CD4-positive, alpha-beta T cell treated with Interleukin-2 at 100 ng/mL for 4 hours (primary cell): ENCODE results near the gene DEPP1.

Source experiments
- DNase-seq: peaks from one replicate; pipeline ENCODE4 v3.0.0-alpha.2; 2020; ENCODE audit warnings: low spot score

DEPP1 gene

DNA sequence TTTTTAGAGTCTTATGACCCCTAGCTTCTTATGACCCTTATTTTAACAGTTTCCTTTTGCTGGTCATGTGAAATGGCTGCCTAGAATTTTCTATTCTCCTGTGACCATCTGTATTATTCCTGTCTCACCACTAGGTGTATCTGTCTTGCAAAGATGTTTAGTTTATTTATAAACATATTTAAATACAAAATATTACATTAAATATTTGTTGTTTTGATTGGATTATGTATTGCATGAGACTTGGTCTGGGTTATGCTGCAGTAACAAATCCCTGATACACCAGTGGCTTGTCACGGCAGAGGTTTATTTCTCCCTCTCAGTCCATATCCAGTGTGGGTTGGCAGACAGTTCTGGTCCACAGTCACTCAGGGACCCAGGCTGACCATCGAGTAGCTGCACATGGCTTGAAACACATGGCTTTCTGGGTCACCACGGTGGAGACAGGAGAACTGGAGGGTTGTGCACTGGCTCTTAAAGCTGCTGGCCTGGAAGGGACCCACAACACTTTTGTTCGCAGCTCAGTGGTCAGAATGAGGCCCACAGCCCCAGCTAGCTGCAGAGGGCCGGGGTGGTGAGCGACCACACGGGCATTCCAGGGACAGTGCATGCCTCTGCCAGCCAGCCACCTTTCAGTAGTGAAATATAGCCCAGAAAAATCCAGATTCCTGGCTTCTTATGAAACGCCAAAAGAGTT, 11.6 kb downstream of the DEPP1 start:
- no peak for DNase-seq

DNA sequence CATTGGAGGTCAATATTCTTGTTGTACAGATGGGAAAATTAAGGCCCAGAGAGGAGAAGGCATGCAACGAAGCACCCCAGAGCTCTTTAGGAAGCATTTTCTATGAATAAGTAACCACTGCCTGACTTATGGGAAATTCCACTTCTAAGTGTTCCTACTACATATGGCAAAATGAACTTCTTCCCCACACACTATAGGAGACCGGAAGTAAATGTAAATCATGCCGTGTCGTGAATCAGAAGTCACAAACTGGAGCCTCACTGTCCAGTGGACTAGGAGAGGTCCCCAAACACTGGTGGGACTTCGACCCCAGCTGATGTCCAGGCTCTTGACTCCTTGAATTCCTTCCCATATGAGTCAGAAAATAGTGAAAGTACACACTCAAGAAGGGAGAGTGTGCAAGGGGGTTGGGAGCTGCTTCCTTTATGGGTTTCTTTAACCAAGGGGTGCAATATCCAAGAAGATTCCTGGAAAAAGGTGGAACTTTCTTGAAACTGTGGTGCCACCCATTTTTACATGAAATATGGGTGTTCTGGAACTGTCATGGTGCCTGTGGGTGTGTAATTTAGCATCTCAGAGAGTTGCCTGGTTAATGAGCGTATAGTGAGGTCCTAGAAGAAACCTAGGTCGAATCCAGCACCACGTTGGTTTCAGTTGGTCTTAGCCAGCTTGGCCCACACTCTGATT, 12.3 kb downstream of the DEPP1 start:
- DNase-seq: no peak

DNA sequence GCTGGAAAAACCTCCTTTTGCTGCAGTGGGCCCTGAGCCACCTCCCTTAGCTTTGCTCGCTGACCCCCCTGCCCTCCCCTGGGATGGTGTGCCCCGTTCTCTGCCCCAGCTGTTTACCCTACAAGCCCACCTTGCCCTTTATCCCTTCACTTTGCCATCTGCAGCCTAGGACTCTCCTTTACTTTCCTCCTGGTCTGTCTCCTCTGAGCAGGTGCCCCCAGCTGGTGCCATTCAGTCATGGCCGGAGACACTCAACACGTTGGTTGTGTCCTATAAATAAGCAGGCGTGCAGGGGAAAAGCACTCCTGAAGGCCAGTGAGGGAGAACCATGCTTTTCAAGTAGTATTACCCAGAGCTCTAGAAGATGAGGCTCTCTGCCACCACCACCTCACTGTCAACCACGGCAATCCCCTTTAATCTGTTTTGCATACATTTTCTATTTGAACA, 12.9 kb downstream of the DEPP1 start:
- no peak for DNase-seq

DNA sequence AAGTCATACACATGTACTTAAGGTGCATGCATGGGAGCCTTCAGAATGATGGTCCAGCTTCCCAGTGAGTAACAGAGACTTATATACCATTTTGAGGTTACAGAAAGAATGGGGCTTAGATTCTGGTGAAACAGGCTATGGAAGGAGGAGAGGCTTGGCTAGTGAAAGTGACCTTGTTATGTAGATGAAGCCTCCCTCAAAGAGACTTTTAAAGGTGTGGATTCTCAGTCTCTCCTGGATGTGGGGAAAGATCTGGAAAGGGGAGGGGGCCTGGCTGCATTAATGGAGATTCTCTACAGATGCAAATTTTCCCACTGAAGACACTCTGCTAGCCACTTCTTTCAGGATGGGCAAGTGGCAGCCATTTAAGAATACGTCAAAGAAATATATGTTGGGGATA, 13.5 kb downstream of the DEPP1 start:
- DNase-seq: no peak

DNA sequence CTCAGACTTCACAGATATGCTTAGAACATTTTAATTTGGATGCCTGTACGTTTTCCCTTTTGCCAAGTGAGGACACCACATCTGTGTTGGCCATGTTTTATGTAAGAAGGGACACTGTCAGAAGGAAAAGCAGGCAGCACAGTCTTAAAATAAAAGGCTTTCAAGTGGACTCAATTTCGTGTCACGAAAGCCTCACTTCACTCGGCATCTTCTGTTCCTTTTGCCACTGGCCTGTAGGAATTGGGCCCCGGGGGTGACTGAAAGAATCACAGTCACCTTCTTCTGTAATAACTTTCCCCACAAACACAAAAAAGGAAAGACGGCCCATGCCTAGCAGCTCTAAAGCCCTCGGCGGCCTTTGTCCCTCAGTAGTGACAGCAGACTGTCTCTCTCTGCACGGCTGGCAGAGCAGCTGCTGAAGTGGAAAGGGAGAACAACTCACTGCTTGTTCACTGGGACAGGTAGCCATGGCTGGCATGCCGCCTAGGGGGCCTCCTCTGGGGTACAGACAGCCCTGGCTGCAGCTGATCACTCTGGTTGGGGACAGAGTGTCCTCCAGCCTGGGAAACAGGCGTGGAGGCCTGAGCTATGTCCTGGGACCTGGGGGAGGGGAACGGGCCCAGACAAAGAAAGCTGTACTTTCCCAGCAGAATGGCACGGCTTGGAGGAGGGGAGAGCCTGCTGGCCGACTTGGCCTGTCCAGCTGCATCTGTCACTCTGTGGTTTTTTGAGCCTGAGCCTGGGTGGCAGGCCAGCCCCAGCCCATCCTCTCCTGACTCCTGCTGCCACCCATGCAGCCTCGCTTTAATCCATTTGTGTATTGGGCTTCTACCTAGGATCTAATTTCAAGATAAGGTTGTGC, 14.6 kb downstream of the DEPP1 start:
- DNase-seq: no peak

DNA sequence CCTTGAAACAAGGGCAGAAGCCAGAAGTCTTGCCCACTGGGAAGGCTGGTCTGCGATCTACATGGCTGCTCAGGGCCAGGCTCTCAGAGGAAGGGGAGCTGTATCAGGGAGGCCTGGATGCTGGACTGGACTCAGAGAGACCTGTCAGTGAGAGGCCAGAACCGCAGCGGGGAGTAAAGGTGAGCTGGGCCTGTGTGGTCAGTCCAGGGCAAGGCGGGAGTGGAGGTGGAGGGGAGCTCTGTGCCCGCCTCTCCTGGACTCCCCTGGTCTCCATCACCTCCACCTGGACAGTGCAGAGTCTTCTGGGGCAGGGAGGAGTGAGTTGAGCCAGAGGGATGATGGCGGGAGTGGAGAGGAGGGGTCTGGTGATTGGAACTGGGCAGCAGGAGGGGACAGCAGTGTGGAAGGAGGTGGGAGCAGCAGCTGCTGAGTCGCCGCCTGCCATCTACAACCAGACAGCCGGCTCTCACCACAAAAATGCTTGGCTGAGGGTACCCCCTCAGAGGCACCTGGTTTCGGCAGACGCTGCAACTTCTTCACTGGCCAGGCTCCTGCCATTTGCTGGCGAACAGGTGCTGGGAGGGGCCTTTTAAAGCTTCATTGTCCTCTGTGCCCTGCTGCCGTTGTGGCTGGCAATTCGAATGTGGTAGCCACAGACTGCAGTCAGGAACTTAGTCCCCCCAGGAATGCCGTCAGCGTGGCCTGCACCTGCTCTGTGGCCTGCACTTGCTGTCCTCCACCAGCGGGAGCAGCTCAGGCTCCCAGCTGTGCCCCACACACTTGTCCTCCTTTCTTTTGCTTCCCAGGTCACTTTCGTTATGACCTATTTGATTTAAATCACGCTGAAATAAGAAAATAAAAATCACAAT, 15.5 kb downstream of the DEPP1 start:
- no peak for DNase-seq

DNA sequence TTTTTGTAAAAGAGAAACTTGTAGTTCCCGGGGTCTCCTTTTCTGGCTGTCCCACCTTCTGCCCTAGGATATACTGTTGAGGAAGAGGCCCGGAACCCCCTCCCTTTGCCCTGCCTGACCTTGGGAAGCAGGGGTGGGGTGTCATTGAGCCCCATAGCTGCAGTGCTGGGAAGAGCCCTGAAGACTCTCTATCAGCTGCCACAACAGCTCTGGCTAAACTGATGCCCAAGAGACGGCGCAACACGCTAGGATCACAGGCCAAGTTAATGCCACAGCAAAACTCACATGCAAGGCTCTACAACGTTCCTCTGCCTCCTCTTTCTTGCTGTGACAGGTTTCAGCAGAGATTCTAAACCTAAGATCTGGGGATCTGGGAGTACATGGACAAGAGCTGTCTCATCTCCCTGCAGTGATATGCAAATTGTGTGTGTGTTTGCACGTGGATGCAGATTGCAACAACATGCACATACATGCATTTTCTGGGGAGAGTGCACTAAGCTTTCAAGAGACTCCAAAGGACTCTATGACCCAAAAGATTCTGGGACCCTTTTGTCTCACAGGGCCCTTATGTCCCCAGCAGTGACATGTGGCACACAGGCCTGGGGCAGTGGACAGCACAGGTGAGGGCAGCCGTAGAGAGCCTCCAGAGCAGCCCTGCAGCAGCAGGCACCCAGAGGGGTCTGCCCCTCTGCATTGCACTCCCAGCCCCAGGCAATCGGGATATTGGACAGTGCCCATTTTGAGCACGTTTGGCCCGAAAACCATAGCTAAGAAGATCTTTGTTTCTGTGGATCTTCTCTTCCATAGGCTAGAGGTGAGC, 16.5 kb downstream of the DEPP1 start:
- DNase-seq: no peak

DNA sequence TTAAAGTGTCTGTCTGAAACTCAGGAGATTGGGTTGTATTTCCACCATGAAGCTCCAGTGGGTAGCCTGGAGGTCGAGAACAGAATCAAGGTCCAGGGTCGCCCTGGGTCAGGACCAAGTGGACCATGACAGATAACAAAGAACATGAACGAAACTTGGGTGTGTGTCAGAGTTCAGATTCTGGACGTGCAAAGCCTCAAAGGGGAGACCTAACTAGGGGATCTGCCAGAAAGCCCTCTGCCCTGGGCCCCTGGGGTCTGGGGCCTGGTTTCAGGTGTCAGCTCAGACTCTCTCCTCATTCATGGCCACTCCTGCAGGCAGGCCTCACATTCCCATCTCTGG, 17.4 kb downstream of the DEPP1 start:
- DNase-seq: no peak

DNA sequence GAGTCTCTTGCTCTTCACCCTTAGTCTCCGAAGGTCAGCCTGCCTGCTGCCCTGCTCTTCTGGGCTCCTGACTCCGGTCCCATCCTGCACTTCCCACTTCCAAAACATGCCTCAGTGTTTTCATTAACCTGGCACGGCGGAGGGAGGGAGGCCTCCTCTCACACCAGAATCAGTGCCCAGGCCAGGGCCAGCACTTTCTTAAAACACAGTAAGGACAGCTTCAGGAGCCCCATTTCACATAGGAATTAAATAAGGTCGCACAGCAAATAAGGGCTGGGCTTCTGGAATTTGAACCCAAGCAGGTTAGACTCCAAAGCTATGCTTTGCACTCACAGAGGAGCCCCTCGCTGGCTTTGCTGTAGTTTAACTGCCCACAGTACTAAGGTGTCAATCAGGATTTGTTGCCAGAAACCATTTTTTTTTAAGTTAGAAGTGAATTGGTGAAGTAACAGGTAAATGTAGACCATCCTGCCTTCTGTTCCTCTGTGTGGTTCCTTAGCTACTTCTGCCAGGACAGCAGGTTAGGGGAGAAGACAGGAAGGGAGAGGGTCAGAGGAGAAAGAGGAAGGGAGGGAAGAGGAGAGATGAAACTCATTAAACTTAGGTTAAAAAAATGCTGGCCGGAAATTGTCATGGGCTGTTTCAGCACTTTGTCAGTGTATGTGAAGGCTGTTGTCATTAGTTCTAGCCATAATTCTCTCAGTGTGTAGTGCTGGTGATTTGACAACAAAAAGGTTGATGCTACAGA, 18.0 kb downstream of the DEPP1 start:
- no peak for DNase-seq

DNA sequence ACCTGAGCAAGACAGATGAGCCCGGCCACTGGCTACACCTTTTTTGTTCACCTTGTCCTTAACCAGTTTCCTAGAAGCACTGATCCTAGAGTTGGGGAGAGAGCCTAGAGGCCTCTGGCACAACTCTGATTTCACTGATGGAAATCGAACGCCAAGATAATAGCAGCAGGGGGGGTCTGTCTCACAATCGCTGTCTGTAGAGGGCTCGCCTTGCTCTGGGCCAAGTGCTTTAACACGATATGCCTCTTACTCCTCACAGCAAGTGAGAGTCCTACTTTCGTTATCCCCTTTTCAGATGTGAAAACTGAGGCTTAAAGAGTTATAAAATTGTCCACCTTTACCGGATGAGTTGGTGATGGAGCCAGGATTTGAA, 18.5 kb downstream of the DEPP1 start:
- no peak for DNase-seq

DNA sequence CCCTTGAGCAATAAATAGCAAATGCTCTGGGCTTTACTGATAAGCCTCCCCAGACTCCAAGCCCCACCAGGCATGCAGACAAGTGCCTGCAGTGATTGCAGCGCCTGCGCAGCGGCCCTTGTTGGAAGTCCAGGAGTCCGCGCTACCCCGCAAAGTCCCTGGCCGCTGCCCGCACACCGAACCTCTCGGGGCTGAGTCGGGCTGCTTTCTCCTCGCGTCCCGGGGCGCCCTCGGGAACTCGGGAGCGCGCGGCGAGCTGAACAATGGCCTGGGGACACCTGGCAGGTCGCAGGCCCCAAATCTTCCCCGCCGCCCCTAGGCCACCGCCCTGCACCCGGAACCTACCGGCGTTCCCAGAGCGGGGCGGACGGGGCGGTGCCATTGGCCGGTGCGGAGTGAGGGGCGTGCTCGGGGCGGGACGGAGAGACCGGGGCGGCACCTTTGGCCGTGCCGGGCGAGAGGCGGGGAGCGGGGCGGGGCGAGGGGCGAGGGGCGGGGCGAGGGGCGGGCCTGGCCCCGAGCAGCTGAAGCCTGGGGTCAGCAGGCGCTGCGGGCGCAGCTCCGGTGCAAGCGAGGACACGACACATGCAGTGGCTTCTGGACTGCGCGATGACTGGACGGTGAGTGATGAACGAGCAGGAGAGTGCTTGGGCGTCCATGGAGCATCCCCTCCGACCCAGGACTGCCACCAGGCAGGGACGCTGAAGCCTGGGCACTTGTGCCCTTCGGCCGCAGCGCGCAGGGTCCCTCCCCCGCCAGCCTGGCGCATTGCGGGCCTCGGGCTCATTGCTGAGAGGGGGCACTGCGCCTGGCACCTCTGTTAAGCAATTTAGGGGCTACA, 19.1 kb downstream of the DEPP1 start, which contains the start of gene RASSF4:
TSS of gene RASSF4 (plus strand) at position 556 of the 841 bp plus-strand sequence. CDS start 10,401 bp downstream, outside the sequence.
- DNase-seq: peak; percentile 91

DNA sequence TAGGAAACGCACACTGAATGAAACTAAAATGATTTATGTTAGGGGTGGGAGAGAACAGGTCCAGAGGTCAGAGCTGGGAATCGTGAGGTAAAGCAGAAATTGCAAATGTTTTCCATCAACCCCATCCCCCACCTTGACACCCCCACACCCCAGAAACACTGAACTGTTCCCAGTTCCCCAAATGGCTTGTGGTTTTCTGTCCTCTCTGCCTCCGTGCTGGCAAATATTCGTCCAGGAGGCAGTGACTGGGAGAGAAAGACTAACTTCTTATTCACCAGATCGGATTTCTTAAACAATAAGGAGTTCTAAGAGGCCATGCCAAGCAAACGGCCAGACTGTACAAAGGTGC, 19.7 kb downstream of the DEPP1 start:
- no peak for DNase-seq

DNA sequence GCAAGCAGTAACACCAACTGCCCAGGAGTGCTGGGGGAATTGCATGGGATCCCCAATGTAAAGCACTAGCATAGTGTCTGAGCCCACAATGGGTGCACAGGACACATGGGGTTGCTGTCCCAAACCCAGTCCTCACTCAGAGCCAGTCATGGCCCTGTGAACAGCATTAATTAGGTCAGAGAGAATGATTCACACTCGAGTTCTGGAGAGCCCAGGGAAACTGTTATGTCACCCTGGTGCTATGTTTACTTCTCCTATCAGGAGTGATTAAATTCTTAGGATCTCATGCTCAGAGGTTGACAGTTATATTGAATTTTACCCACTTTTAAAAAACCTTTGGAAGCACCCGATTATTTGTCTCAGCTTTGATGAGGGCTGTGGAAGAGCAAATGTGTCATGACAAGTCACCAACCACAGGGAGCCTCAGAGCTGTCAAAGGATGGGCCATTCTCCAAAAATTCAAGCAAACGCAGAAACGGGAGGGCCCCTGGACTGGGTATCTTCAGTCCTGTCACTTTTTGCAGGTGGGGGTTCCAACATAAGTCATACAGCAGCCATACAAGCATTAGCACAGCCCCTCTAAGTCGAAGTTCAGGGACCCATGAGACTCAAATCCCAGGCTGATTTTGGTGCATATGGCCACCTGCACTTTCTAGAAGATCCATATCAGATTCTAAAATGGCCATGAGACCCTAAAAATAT, 20.3 kb downstream of the DEPP1 start:
- no peak for DNase-seq

DNA sequence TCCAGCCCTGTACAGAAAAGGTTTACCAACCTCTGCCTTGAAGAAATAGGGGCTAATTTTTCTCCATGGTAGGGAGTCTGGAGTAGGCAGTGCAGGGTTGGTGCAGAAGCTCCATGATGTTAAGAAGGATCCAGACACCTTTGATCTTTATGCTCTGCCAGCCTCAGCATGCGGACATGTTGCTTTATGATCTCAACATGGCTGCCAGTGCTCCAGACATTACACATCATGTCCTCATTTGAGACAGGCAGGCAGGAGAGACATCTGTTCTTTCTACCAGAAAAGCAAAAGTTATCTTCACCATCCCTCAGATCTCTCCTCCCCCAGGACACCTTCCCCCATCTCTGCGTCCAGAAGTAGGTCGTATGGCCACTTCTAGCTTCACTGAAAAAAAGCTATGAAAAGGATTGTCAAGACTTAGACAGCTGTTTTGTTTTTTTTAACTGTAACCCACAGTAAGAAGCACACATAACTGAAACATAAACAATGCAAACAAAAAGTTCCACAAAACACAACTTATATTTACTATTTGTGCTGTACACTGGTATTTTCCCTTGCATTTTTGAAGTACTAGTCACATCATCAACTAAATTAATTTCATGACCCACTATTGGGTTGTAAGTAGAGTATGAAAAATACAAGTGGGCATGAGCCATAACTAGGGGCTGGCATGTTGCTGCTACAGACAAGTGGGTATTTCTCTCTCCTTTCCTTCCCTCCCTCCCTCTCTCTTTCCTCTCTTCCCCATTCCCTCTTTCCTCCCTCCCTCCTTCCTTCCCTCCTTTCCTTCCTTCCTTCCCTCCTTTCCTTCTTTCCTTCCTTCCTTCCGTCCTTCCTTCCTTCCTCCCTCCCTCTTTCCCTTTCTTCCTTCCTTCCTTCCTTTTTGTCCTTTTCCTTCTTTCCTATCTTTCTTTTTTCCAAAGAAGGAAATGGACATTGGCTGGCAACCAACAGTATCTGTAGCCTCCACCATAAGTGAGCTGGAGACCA, 21.6 kb downstream of the DEPP1 start:
- no peak for DNase-seq

DNA sequence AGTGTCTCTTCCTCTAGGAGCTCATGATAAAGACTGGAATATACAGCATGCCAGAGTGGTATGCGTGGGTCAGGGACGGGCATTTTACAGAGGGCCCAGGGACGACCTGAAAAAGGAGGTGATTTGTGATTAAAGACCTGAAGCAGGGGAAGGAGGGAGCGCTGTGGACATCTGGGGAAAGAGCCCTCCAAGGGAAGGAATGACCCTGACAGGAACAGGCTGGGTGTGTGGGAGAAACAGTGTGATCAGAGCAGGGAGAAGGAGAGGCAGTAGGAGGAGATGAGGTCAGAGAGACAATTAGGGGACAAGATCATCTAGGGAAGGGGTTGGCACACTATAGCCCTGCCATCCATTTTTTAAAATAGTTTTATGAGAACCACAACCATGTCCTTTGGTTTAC, 22.4 kb downstream of the DEPP1 start:
- no peak for DNase-seq

DNA sequence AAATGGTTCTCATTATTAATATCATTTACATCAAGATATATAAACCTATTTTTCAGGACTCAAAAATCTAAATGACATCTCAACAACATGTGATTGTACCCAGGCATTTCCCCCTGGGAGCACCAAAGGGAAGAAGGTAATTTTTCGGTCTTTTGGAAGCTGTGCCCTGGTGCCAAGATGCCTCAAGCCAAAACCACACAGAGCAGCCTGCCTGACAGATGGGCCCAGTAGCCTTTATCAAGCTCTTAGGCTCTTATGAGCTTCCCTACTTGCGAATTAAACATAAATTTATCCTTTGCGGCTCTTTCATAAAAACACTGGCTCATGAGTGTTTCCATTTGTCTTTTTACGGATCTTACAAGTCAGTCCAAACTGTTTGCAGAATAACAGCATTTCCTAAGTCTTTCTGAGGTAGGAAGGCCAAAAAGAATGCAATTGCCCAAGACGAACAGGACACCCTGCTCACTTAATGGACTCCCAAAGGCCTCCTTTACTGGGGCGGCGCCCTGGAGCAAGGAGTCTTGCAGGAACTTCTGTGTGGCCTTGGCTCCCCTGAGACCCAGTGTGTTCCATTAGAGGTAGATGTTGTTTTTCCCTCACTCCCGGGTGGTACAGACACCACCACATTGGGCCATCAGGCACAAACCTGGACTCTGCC, 23.1 kb downstream of the DEPP1 start:
- DNase-seq: no peak

DNA sequence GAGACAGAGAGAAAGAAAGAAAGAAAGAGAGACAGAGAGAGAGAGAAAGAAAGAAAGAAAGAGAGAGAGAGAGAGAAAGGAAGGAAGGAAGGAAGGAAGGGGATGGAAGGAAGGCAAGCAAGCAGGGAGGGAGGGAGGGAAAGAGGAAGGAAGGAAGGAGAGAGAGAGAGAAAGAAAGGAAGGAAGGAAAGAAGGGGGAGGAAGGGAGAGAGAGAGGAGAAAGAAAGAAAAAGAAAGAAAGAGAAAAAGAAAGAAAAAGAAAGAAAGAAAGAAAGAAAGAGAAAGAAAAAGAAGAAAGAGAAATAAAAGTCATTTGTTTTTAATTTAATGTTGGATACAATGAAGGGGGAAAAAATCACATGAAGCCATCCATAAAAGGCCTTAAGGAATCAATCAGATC, 23.6 kb downstream of the DEPP1 start:
- no peak for DNase-seq
